B cell (primary cell): Measurements from ENCODE around the gene RPL23. TPM values are rescaled to one million over a fixed set of nuclear protein-coding genes. Genes with fewer than 3 reads are reported as not detected.

Experiments used
- ATAC-seq: fragments of 200-7000 bp; cut with Tn5 transposase; one replicate; pipeline ENCODE4 v1.10.0; 2021; ENCODE audit warnings: low read depth, mild to moderate bottlenecking, moderate number of reproducible peaks, moderate library complexity
- CTCF ChIA-PET: fragments of 350-600 bp; sonication (Branson Sonifier 250); formaldehyde crosslinking; loops from one replicate; lab custom pipeline; 2021; ENCODE audit warnings: antibody characterized with exemption, inconsistent platforms; lab: Charles Lee
- POLR2A ChIA-PET: fragments of 350-600 bp; sonication (Branson Sonifier 250); formaldehyde crosslinking; loops from one replicate; lab custom pipeline; 2021; ENCODE audit warnings: antibody characterized with exemption; lab: Charles Lee
- DNase-seq: peaks from one replicate; pipeline ENCODE4 v3.0.0; 2013
- H2AFZ ChIP-seq: 2 replicates; pipeline ENCODE4 v1.6.1; 2012; ENCODE audit warnings: mild to moderate bottlenecking, low read depth, low read length; ENCODE audit not compliant: insufficient read depth, poor library complexity, severe bottlenecking
- H3K27ac ChIP-seq, 2 donors: 1 replicate in 1 of 2; 2 replicates in 1 of 2; pipeline ENCODE4 v1.5.1; 2012 to 2013; ENCODE audit warnings: low read length in 2 of 2, mild to moderate bottlenecking in 2 of 2, moderate library complexity in 1 of 2
- H3K27me3 ChIP-seq, 4 experiments: fragments of 200-600 bp in 1 of 4; sonication (generic) in 1 of 4; replicated peaks in 1 of 4; 1 replicate in 2 of 4; 2 replicates in 2 of 4; pipeline versions ENCODE4 v1.6.1 to v1.7.0; 2013 to 2016; ENCODE audit warnings: low read length in 3 of 4, mild to moderate bottlenecking in 2 of 4, mixed read lengths in 1 of 4, moderate library complexity in 1 of 4; ENCODE audit not compliant: insufficient read depth in 4 of 4, control insufficient read depth in 3 of 4; ENCODE audit errors: control extremely low read depth in 1 of 4
- H3K36me3 ChIP-seq, 2 experiments: replicated peaks in 1 of 2; 1 replicate in 1 of 2; 2 replicates in 1 of 2; pipeline versions ENCODE4 v1.6.1 to v1.7.1; 2013; ENCODE audit warnings: low read length in 1 of 2; ENCODE audit not compliant: insufficient read depth in 2 of 2, control insufficient read depth in 1 of 2; ENCODE audit errors: control extremely low read depth in 1 of 2, extremely low read depth in 1 of 2
- H3K4me1 ChIP-seq, 2 donors: fragments of 200-600 bp in 1 of 2; sonication (generic) in 1 of 2; 1 replicate in 1 of 2; 2 replicates in 1 of 2; pipeline versions ENCODE4 v1.5.1 to v1.6.1; 2013 to 2017; ENCODE audit warnings: low read length in 2 of 2; ENCODE audit not compliant: control insufficient read depth in 2 of 2, insufficient read depth in 2 of 2
- H3K4me2 ChIP-seq: replicated peaks from 2 replicates; pipeline ENCODE3; 2012; ENCODE audit warnings: mild to moderate bottlenecking, low read depth, low read length; ENCODE audit not compliant: poor library complexity, severe bottlenecking
- H3K4me3 ChIP-seq, 5 experiments: fragments of 200-600 bp in 1 of 5; sonication (generic) in 1 of 5; 1 replicate in 3 of 5; 2 replicates in 2 of 5; pipeline versions ENCODE4 v1.5.1 to v1.7.0; 2011 to 2016; ENCODE audit warnings: low read length in 4 of 5, mild to moderate bottlenecking in 4 of 5, low read depth in 2 of 5, control low read depth in 1 of 5, moderate library complexity in 1 of 5; ENCODE audit not compliant: insufficient read depth in 1 of 5; ENCODE audit errors: control extremely low read depth in 1 of 5, extremely low read depth in 1 of 5
- H3K79me2 ChIP-seq: fragments of 200-600 bp; sonication (generic); one replicate; pipeline ENCODE4 v1.6.0; 2016; ENCODE audit warnings: low read length; ENCODE audit not compliant: control insufficient read depth, insufficient read depth
- H3K9ac ChIP-seq: fragments of 200-600 bp; sonication (generic); 2 replicates; pipeline ENCODE4 v1.6.1; 2017; ENCODE audit warnings: mild to moderate bottlenecking, low read length, moderate library complexity
- H3K9me3 ChIP-seq, 3 donors: one replicate each; pipeline versions ENCODE4 v1.6.1 to v1.7.1; 2013; ENCODE audit warnings: low read length in 2 of 3; ENCODE audit not compliant: control insufficient read depth in 2 of 3, insufficient read depth in 1 of 3; ENCODE audit errors: control extremely low read depth in 1 of 3
- H4K20me1 ChIP-seq: 2 replicates; pipeline ENCODE4 v1.6.0; 2012; ENCODE audit warnings: mild to moderate bottlenecking, low read length; ENCODE audit not compliant: insufficient read depth, control insufficient read depth, poor library complexity, severe bottlenecking
- H3K27ac Mint-ChIP-seq: one replicate; pipeline ENCODE4 v1.8.0; 2021; ENCODE audit warnings: mixed read lengths
- H3K27me3 Mint-ChIP-seq: one replicate; pipeline ENCODE4 v1.8.0; 2021; ENCODE audit warnings: mixed read lengths
- H3K4me1 Mint-ChIP-seq: one replicate; pipeline ENCODE4 v1.8.0; 2021; ENCODE audit warnings: mixed read lengths
- H3K4me3 Mint-ChIP-seq: one replicate; pipeline ENCODE4 v1.8.0; 2021; ENCODE audit warnings: mixed read lengths
- H3K9me3 Mint-ChIP-seq: one replicate; pipeline ENCODE4 v1.8.0; 2022; ENCODE audit warnings: mixed read lengths; ENCODE audit not compliant: insufficient read depth
- EZH2 ChIP-seq: IDR thresholded peaks from 2 replicates; pipeline ENCODE4 v1.6.1; 2012; ENCODE audit warnings: borderline replicate concordance, low read depth, mild to moderate bottlenecking, moderate library complexity, low read length; ENCODE audit not compliant: insufficient read depth, poor library complexity, severe bottlenecking
- WGBS: methylation state at CpG from one replicate; pipeline ENCODE4 v1.1.5; 2013; ENCODE audit warnings: missing lambda C conversion rate; ENCODE audit not compliant: insufficient coverage; 5-methylcytosine and 5-hydroxymethylcytosine counted together
- intact Hi-C: fragments of 100-400 bp; cut with micrococcal nuclease; formaldehyde crosslinking; loops from one replicate; pipeline ENCODE4 v1.10.0; 2022
- polyA plus RNA-seq: library from polyadenylated mRNA; depleted of rRNA; stranded (reverse); fragments of >200 nt; gene quantifications from 2 replicates; pipeline ENCODE4 v1.2.3, GENCODE V29; 2012
- total RNA-seq, 2 donors: library from RNA; stranded (reverse); fragments of 120-200 nt in 1 of 2; gene quantifications; 1 replicate in 1 of 2; 2 replicates in 1 of 2; pipeline versions ENCODE4 v1.2.3 to v1.2.4, GENCODE V29; 2013 to 2022
- TF ChIP-seq, protein P1 (sequence below): fragments of 200-600 bp; IDR thresholded peaks from one replicate; pipeline ENCODE4 v1.8.0; 2022; ENCODE audit warnings: antibody characterized with exemption, mild to moderate bottlenecking

The RPL23 gene
- total and polyA plus RNA-seq, 2 donors (not counting 1 experiment from before 2014, with no cell fraction given), result 1,753 to 2,282 TPM

DNA sequence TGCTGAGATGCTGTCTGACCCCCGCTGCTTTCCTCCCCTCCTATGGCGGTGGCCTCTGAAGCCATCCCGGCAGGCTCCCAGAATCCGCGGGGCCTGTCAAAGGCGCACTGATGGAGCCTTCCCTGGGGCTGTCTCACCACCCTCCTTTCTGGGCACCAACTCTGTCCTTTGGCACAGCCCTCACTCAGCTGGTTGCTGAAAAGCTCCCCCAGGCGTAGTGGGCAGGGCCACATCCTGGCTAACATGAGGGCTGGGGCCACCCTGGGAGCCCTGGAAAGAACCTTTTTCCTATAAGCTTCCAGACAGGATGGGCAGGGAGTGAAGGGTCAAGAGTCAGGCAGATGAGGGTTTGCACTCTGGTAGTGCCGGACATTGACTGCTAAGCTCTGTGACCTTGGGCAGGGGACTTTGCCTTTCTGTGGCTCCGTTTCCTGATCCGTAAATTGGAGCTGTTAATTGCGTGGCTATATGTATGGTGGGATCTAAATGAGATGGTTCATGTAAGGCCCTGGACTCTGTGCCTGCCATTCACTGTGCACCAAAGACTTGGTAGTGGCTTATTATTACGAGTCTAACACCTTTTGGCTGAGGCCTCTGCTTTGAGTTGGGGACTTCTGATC, 44.3 kb upstream of the RPL23 start:
- Mint-ChIP-seq H3K9me3 (no peaks in the 10 kb centered on the region), H3K4me1 (peaks cover 33% of the 10 kb centered on the region), H3K27me3 (no peaks in the 10 kb centered on the region), H3K27ac (peak overlapping the region; percentile 99), H3K4me3 (peak overlapping the region; percentile 91)
- Histone ChIP-seq H3K27ac (peak overlapping the region; percentile 90 to 96), H3K4me3 (no peak overlapping the region), H3K4me1 (peaks cover 29 to 48% of the 10 kb centered on the region in 2 donors), H3K36me3 (peaks cover 0 to 67% of the 10 kb centered on the region in 2 experiments), H3K27me3 (no peaks in the 10 kb centered on the region), H3K9me3 (peaks cover 0 to 5% (median 0%) of the 10 kb centered on the region in 3 donors), H3K79me2 (peaks cover 98% of the 10 kb centered on the region), H4K20me1 (peaks cover 13% of the 10 kb centered on the region), H3K9ac (peak overlapping the region; percentile 57), H2AFZ (peak overlapping the region; percentile 77), H3K4me2 (peak overlapping the region; percentile 89)
- 83% methylated on average over 11 of the region's 12 CpGs for WGBS
- DNase-seq (no peak), ATAC-seq (no peak)
- ChIA-PET CTCF (interaction anchor here (1.0 to 2.7 kb wide), 5 partner anchors 11 to 277 kb away, joined by 4 to 11 read pairs (median 6); partner anchors contain the start of gene LASP1), POLR2A (interaction anchor here (1.8 to 3.9 kb wide), 4 partner anchors 13 to 72 kb away, joined by 5 to 27 read pairs (median 6); partner anchors contain the start of genes CWC25 and LASP1)
- TF ChIP-seq EZH2, result no peak
- TF ChIP-seq, protein P1, sequence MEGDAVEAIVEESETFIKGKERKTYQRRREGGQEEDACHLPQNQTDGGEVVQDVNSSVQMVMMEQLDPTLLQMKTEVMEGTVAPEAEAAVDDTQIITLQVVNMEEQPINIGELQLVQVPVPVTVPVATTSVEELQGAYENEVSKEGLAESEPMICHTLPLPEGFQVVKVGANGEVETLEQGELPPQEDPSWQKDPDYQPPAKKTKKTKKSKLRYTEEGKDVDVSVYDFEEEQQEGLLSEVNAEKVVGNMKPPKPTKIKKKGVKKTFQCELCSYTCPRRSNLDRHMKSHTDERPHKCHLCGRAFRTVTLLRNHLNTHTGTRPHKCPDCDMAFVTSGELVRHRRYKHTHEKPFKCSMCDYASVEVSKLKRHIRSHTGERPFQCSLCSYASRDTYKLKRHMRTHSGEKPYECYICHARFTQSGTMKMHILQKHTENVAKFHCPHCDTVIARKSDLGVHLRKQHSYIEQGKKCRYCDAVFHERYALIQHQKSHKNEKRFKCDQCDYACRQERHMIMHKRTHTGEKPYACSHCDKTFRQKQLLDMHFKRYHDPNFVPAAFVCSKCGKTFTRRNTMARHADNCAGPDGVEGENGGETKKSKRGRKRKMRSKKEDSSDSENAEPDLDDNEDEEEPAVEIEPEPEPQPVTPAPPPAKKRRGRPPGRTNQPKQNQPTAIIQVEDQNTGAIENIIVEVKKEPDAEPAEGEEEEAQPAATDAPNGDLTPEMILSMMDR, result no peak
- intact Hi-C loops, result loop anchor here (1.0 to 2.0 kb wide), 4 partner anchors 28 to 145 kb away; partner anchors contain the start of genes CWC25, FBXO47 and PSMB3

DNA sequence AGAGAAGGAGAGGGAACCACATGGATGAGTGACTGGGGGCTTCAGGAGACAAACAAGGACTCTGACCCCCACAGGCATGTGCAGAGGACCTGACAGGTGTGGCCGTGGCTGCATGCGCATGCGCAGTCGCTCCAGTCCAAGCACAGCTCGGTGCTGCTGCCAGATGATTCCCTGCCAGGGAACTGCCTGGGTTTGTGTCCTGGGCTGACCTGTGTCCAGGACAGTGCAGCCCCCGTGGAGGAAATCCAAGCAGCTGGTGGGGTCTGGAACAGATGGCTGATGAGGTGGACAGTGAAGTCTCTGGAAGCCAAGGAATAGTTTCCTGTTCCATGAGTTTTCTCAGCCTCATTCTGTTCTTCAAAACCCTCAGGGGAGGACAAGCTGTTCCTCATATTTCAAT, 43.7 kb upstream of the RPL23 start:
- Histone ChIP-seq H3K4me3 (no peak overlapping the region), H4K20me1 (peaks cover 19% of the 10 kb centered on the region), H3K9ac (no peak overlapping the region), H3K4me2 (no peak overlapping the region), H3K79me2 (peaks cover 98% of the 10 kb centered on the region), H3K36me3 (peaks cover 0 to 68% of the 10 kb centered on the region in 2 experiments), H2AFZ (no peak overlapping the region), H3K27ac (peak overlapping the region; percentile 90 to 96), H3K27me3 (no peaks in the 10 kb centered on the region), H3K9me3 (peaks cover 0 to 5% (median 0%) of the 10 kb centered on the region in 3 donors), H3K4me1 (peaks cover 34 to 54% of the 10 kb centered on the region in 2 donors)
- TF ChIP-seq, protein P1, result no peak
- TF ChIP-seq EZH2, result no peak
- 95% methylated on average over 6 of the region's 6 CpGs for WGBS
- no peak for ATAC-seq
- DNase-seq, result no peak
- Mint-ChIP-seq H3K9me3 (no peaks in the 10 kb centered on the region), H3K27me3 (no peaks in the 10 kb centered on the region), H3K4me3 (no peak overlapping the region), H3K4me1 (peaks cover 33% of the 10 kb centered on the region), H3K27ac (peak overlapping the region; percentile 99)
- intact Hi-C loops, result no loop called here
- CTCF ChIA-PET, result interaction anchor here (1.2 to 2.7 kb wide), 3 partner anchors 11 to 256 kb away, joined by 4 to 11 read pairs (median 6); no protein-coding TSS in a partner anchor
- POLR2A ChIA-PET, result interaction anchor here (3.9 kb wide), 1 partner anchor 27 kb away, joined by 27 read pairs; the partner anchor contains the start of gene LASP1
